H9 (cell line): ENCODE measurements around the gene MST1R. TPM values are rescaled to one million over a fixed set of nuclear protein-coding genes. Genes with fewer than 3 reads are reported as not detected.

Experiments
- DNase-seq: peaks from one replicate; pipeline ENCODE4 v3.0.0-alpha.2; 2017
- H2AFZ ChIP-seq: one replicate; pipeline ENCODE4 v1.6.1; 2013; ENCODE audit warnings: mild to moderate bottlenecking, low read length, control low read depth, moderate library complexity
- H2AK5ac ChIP-seq: 2 replicates; pipeline ENCODE4 v1.6.1; 2013; ENCODE audit warnings: low read length, control low read depth, mixed read lengths; ENCODE audit not compliant: insufficient read length
- H2BK120ac ChIP-seq: one replicate; pipeline ENCODE4 v1.6.1; 2013; ENCODE audit warnings: low read depth, mild to moderate bottlenecking, low read length, control low read depth, inconsistent platforms; ENCODE audit not compliant: poor library complexity, severe bottlenecking
- H2BK12ac ChIP-seq: 2 replicates; pipeline ENCODE4 v1.6.1; 2013; ENCODE audit warnings: low read length, control low read depth, mixed read lengths, low read depth; ENCODE audit not compliant: insufficient read length
- H2BK15ac ChIP-seq: 2 replicates; pipeline ENCODE4 v1.6.1; 2013; ENCODE audit warnings: low read depth, low read length, control low read depth
- H2BK20ac ChIP-seq: one replicate; pipeline ENCODE4 v1.6.1; 2013; ENCODE audit warnings: low read depth, mild to moderate bottlenecking, low read length, control low read depth, inconsistent platforms; ENCODE audit not compliant: poor library complexity, severe bottlenecking
- H2BK5ac ChIP-seq: 2 replicates; pipeline ENCODE4 v1.6.1; 2013; ENCODE audit warnings: low read length, control low read depth, mixed read lengths; ENCODE audit not compliant: insufficient read length
- H3K14ac ChIP-seq: 2 replicates; pipeline ENCODE4 v1.6.1; 2013; ENCODE audit warnings: low read length, control low read depth; ENCODE audit not compliant: insufficient read depth
- H3K18ac ChIP-seq: 2 replicates; pipeline ENCODE4 v1.6.1; 2013; ENCODE audit warnings: low read depth, mild to moderate bottlenecking, mixed read lengths, low read length, control low read depth; ENCODE audit not compliant: insufficient read length
- H3K23ac ChIP-seq: 2 replicates; pipeline ENCODE4 v1.6.1; 2013; ENCODE audit warnings: low read length, control low read depth, mixed read lengths, low read depth; ENCODE audit not compliant: insufficient read length
- H3K23me2 ChIP-seq: 2 replicates; pipeline ENCODE4 v1.6.1; 2013; ENCODE audit warnings: low read depth, mild to moderate bottlenecking, mixed read lengths, low read length, control low read depth; ENCODE audit not compliant: insufficient read length, poor library complexity, severe bottlenecking
- H3K27ac ChIP-seq: 2 replicates; pipeline ENCODE4 v1.5.1; 2013; ENCODE audit warnings: low read length, control low read depth, mixed read lengths, low read depth; ENCODE audit not compliant: insufficient read length
- H3K27me3 ChIP-seq: 2 replicates; pipeline ENCODE4 v1.6.1; 2013; ENCODE audit warnings: low read length, control low read depth, inconsistent platforms; ENCODE audit not compliant: insufficient read depth
- H3K4ac ChIP-seq: 2 replicates; pipeline ENCODE4 v1.6.1; 2013; ENCODE audit warnings: low read depth, mild to moderate bottlenecking, control low read depth, inconsistent platforms, low read length, moderate library complexity
- H3K4me1 ChIP-seq: 2 replicates; pipeline ENCODE4 v1.6.1; 2013; ENCODE audit warnings: low read length, control low read depth, inconsistent platforms; ENCODE audit not compliant: insufficient read depth
- H3K4me2 ChIP-seq: 2 replicates; pipeline ENCODE4 v1.6.1; 2013; ENCODE audit warnings: low read length, control low read depth, mixed read lengths; ENCODE audit not compliant: insufficient read length, insufficient read depth
- H3K56ac ChIP-seq: 2 replicates; pipeline ENCODE4 v1.6.1; 2013; ENCODE audit warnings: low read depth, mild to moderate bottlenecking, mixed read lengths, low read length, control low read depth; ENCODE audit not compliant: insufficient read length
- H3K79me1 ChIP-seq: 2 replicates; pipeline ENCODE4 v1.6.1; 2013; ENCODE audit warnings: low read depth, mild to moderate bottlenecking, moderate library complexity, low read length, control low read depth, inconsistent platforms; ENCODE audit not compliant: insufficient read depth, poor library complexity, severe bottlenecking
- H3K79me2 ChIP-seq: 2 replicates; pipeline ENCODE4 v1.6.1; 2013; ENCODE audit warnings: low read length, control low read depth, inconsistent platforms; ENCODE audit not compliant: insufficient read depth
- H3K9ac ChIP-seq: 2 replicates; pipeline ENCODE4 v1.6.1; 2013; ENCODE audit warnings: low read length, control low read depth, mixed read lengths; ENCODE audit not compliant: insufficient read length; ENCODE audit errors: extremely low read depth
- H3K9me3 ChIP-seq: one replicate; pipeline ENCODE4 v1.6.1; 2013; ENCODE audit warnings: low read depth, low read length, inconsistent platforms; ENCODE audit not compliant: control insufficient read depth
- H3T11ph ChIP-seq: one replicate; pipeline ENCODE4 v1.6.1; 2013; ENCODE audit warnings: mild to moderate bottlenecking, low read length, control low read depth, inconsistent platforms
- H4K20me1 ChIP-seq: one replicate; pipeline ENCODE4 v1.6.1; 2013; ENCODE audit not compliant: control insufficient read depth, insufficient read length, insufficient read depth
- H4K5ac ChIP-seq: 2 replicates; pipeline ENCODE4 v1.6.1; 2013; ENCODE audit warnings: low read depth, mild to moderate bottlenecking, mixed read lengths, low read length, control low read depth; ENCODE audit not compliant: insufficient read length
- H4K8ac ChIP-seq: replicated peaks from 2 replicates; pipeline ENCODE4 v1.6.1; 2013; ENCODE audit warnings: low read length, control low read depth, mixed read lengths, low read depth; ENCODE audit not compliant: insufficient read length
- H4K91ac ChIP-seq: 2 replicates; pipeline ENCODE4 v1.6.1; 2013; ENCODE audit warnings: low read depth, mild to moderate bottlenecking, moderate library complexity, mixed read lengths, low read length, control low read depth; ENCODE audit not compliant: insufficient read length
- H3K27ac Mint-ChIP-seq, 3 experiments: 2 replicates in 2 of 3; 3 replicates in 1 of 3; pipeline ENCODE4 v1.8.0; 2020 to 2021; ENCODE audit warnings: mixed read lengths in 3 of 3, mild to moderate bottlenecking in 1 of 3, moderate library complexity in 1 of 3
- H3K27me3 Mint-ChIP-seq: 2 replicates; pipeline ENCODE4 v1.8.0; 2021; ENCODE audit warnings: low read depth, mild to moderate bottlenecking, moderate library complexity, mixed read lengths
- H3K36me3 Mint-ChIP-seq, 3 experiments: 2 replicates in 2 of 3; 3 replicates in 1 of 3; pipeline ENCODE4 v1.8.0; 2020 to 2021; ENCODE audit warnings: low read depth in 3 of 3, mixed read lengths in 3 of 3; ENCODE audit not compliant: insufficient read depth in 1 of 3
- H3K4me1 Mint-ChIP-seq, 2 experiments: 2 replicates each; pipeline ENCODE4 v1.8.0; 2020; ENCODE audit warnings: mixed read lengths in 2 of 2
- H3K4me3 Mint-ChIP-seq, 2 experiments: 2 replicates in 1 of 2; 3 replicates in 1 of 2; pipeline ENCODE4 v1.8.0; 2020 to 2021; ENCODE audit warnings: mild to moderate bottlenecking in 2 of 2, mixed read lengths in 2 of 2, moderate library complexity in 1 of 2
- H3K9me3 Mint-ChIP-seq, 2 experiments: 2 replicates in 1 of 2; 3 replicates in 1 of 2; pipeline ENCODE4 v1.8.0; 2020; ENCODE audit warnings: mild to moderate bottlenecking in 2 of 2, mixed read lengths in 2 of 2, moderate library complexity in 1 of 2
- WGBS: extraction: QIAGEN DNeasy Blood & Tissue Kit; methylation state at CpG from one replicate; pipeline ENCODE4 v1.1.7; 2013; ENCODE audit warnings: missing lambda C conversion rate, low lambda C conversion rate, mixed read lengths; ENCODE audit not compliant: insufficient read length; ENCODE audit errors: extremely low coverage; 5-methylcytosine and 5-hydroxymethylcytosine counted together
- total RNA-seq: library from RNA; stranded (reverse); gene quantifications from 2 replicates; pipeline ENCODE4 v1.2.1, GENCODE V29; 2021
- TF ChIP-seq, protein P1 (sequence below): fragments of 200-600 bp; sonication (generic); conservative IDR thresholded peaks from 3 replicates; pipeline ENCODE4 v1.8.0; 2021; ENCODE audit warnings: antibody characterized with exemption, mild to moderate bottlenecking

The MST1R gene
- total RNA-seq, 1 experiment from 2014 or later, result 4.9 TPM

DNA sequence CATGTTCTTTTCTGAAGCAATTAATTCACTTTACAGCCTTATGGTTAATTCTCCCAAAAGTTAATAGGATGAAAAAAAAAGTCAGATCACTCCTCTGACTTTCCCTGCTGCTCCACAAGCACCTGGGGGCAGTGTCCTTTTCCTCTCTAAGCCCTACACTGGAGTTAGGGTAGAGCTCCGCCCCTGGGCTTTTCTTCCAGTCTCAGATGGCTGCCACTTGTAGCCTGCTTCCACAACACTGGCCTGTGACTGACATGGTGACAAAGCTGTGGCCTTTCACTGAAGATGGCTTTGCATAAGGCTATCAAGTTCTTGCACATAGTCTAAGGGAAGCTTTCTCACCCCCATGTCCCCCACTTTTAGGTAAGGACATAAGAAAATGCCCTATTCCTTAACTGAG lies 27.2 kb upstream of the MST1R start:
- Histone ChIP-seq H3K4ac (no peak overlapping the region), H3K4me1 (no peaks in the 10 kb centered on the region), H2BK120ac (no peak overlapping the region), H3K14ac (no peak overlapping the region), H4K20me1 (no peaks in the 10 kb centered on the region), H3K9me3 (no peaks in the 10 kb centered on the region), H3K79me2 (no peaks in the 10 kb centered on the region), H2BK15ac (no peak overlapping the region), H3K9ac (no peak overlapping the region), H3K23ac (no peak overlapping the region), H4K91ac (no peak overlapping the region), H2BK12ac (no peak overlapping the region), H3K79me1 (no peaks in the 10 kb centered on the region), H2AK5ac (no peak overlapping the region), H3K56ac (no peak overlapping the region), H4K5ac (no peak overlapping the region), H3T11ph (no peak overlapping the region), H2BK5ac (no peak overlapping the region), H3K23me2 (peaks cover 2% of the 10 kb centered on the region), H4K8ac (no peak overlapping the region), H3K4me2 (no peak overlapping the region), H2AFZ (peak overlapping the region; percentile 65), H3K27ac (no peak overlapping the region), H3K27me3 (no peaks in the 10 kb centered on the region), H2BK20ac (no peak overlapping the region), H3K18ac (no peak overlapping the region)
- peaks cover 19 to 20% of the 10 kb centered on the region in 2 experiments for H3K4me1 Mint-ChIP-seq
- no peaks in the 10 kb centered on the region for H3K9me3 Mint-ChIP-seq
- H3K27ac Mint-ChIP-seq, result peak overlapping the region; percentile 55 to 80 (median 67); a peak in 5 of 7 replicates
- H3K4me3 Mint-ChIP-seq, result peak overlapping the region in 1 of 2 experiments; percentile 62; a peak in 2 of 5 replicates
- TF ChIP-seq, protein P1, sequence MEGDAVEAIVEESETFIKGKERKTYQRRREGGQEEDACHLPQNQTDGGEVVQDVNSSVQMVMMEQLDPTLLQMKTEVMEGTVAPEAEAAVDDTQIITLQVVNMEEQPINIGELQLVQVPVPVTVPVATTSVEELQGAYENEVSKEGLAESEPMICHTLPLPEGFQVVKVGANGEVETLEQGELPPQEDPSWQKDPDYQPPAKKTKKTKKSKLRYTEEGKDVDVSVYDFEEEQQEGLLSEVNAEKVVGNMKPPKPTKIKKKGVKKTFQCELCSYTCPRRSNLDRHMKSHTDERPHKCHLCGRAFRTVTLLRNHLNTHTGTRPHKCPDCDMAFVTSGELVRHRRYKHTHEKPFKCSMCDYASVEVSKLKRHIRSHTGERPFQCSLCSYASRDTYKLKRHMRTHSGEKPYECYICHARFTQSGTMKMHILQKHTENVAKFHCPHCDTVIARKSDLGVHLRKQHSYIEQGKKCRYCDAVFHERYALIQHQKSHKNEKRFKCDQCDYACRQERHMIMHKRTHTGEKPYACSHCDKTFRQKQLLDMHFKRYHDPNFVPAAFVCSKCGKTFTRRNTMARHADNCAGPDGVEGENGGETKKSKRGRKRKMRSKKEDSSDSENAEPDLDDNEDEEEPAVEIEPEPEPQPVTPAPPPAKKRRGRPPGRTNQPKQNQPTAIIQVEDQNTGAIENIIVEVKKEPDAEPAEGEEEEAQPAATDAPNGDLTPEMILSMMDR, result peak; percentile 59
- no peaks in the 10 kb centered on the region for H3K27me3 Mint-ChIP-seq
- DNase-seq, result peak; percentile 89
- H3K36me3 Mint-ChIP-seq, result no peaks in the 10 kb centered on the region
- no CpG with 5 or more reads among the region's 1 CpG for WGBS
